Nephron progenitor cell (in vitro differentiated cells): ENCODE results near the gene TLL2.

Experiments
- DNase-seq: peaks from one replicate; pipeline ENCODE4 v3.0.0; 2021
- H3K27ac Mint-ChIP-seq: 2 replicates; pipeline ENCODE4 v1.8.0; 2021; ENCODE audit warnings: mild to moderate bottlenecking, moderate library complexity, mixed read lengths
- H3K27me3 Mint-ChIP-seq: 2 replicates; pipeline ENCODE4 v1.8.0; 2021; ENCODE audit warnings: mild to moderate bottlenecking, low read depth, mixed read lengths; ENCODE audit not compliant: poor library complexity
- H3K36me3 Mint-ChIP-seq: 2 replicates; pipeline ENCODE4 v1.8.0; 2021; ENCODE audit warnings: low read depth, mixed read lengths
- H3K4me1 Mint-ChIP-seq: 2 replicates; pipeline ENCODE4 v1.8.0; 2021; ENCODE audit warnings: mixed read lengths
- H3K4me3 Mint-ChIP-seq: 2 replicates; pipeline ENCODE4 v1.8.0; 2021; ENCODE audit warnings: mild to moderate bottlenecking, moderate library complexity, mixed read lengths
- H3K9me3 Mint-ChIP-seq: 2 replicates; pipeline ENCODE4 v1.8.0; 2021; ENCODE audit warnings: mild to moderate bottlenecking, moderate library complexity, mixed read lengths
- CTCF ChIP-seq: fragments of 200-600 bp; sonication (generic); IDR thresholded peaks from 2 replicates; pipeline ENCODE4 v1.5.0; 2021; ENCODE audit warnings: antibody characterized with exemption

The TLL2 gene

GRCh38 chr10:96457341-96457740 is 56.4 kb downstream of the TLL2 start:
- DNase-seq, result no peak
- Mint-ChIP-seq H3K4me1 (peaks cover 5% of the 10 kb centered on the region), H3K27ac (peak overlapping the region; percentile 82), H3K36me3 (peaks cover 4% of the 10 kb centered on the region), H3K27me3 (peaks cover 2% of the 10 kb centered on the region), H3K4me3 (no peak overlapping the region), H3K9me3 (peaks cover 16% of the 10 kb centered on the region)
- TF ChIP-seq CTCF, result no peak

- Mint-ChIP-seq H3K27me3 (peaks cover 2% of the 10 kb centered on the region), H3K9me3 (peaks cover 7% of the 10 kb centered on the region), H3K4me3 (no peak overlapping the region), H3K36me3 (peaks cover under 1% of the 10 kb centered on the region), H3K4me1 (peaks cover 11% of the 10 kb centered on the region), H3K27ac (no peak overlapping the region)
- TF ChIP-seq CTCF, result no peak
- DNase-seq, result no peak
These were observed 57.4 kb downstream of the TLL2 start for GRCh38 chr10:96456296-96456840.

GRCh38 chr10:96453856-96454583 is 59.7 kb downstream of the TLL2 start:
- no peaks in the 10 kb centered on the region for H3K9me3 Mint-ChIP-seq

GRCh38 chr10:96452494-96453153 is 61.1 kb downstream of the TLL2 start:
- no peak overlapping the region for H3K4me3 Mint-ChIP-seq
- no peak for DNase-seq
- H3K9me3 Mint-ChIP-seq, result no peaks in the 10 kb centered on the region
- H3K27me3 Mint-ChIP-seq, result peaks cover 2% of the 10 kb centered on the region
- H3K36me3 Mint-ChIP-seq, result no peaks in the 10 kb centered on the region
- no peak overlapping the region for H3K27ac Mint-ChIP-seq
- no peak for TF ChIP-seq CTCF
- peaks cover 26% of the 10 kb centered on the region for H3K4me1 Mint-ChIP-seq

More at GRCh38 chr10:96453856-96454583, 59.7 kb downstream of the TLL2 start:
- no peaks in the 10 kb centered on the region for H3K36me3 Mint-ChIP-seq
- peaks cover 2% of the 10 kb centered on the region for H3K27me3 Mint-ChIP-seq
- no peak for DNase-seq
- no peak overlapping the region for H3K4me3 Mint-ChIP-seq
- H3K4me1 Mint-ChIP-seq, result peaks cover 26% of the 10 kb centered on the region
- H3K27ac Mint-ChIP-seq, result no peak overlapping the region
- TF ChIP-seq CTCF, result no peak

- Mint-ChIP-seq H3K4me3 (no peak overlapping the region), H3K27ac (no peak overlapping the region), H3K4me1 (peaks cover 21% of the 10 kb centered on the region), H3K36me3 (no peaks in the 10 kb centered on the region), H3K27me3 (peaks cover 8% of the 10 kb centered on the region), H3K9me3 (no peaks in the 10 kb centered on the region)
- TF ChIP-seq CTCF, result no peak
- peak; percentile 22 for DNase-seq
These were observed 63.1 kb downstream of the TLL2 start for GRCh38 chr10:96450529-96451207.
